GM23338 (cell line): ENCODE results near the gene NECTIN2. TPM values are rescaled to one million over a fixed set of nuclear protein-coding genes. Genes with fewer than 3 reads are reported as not detected.

Experiments
- ATAC-seq: fragments of 200-7000 bp; cut with Tn5 transposase; 3 replicates; pipeline ENCODE4 v1.9.1; 2020
- DNase-seq: peaks from one replicate; pipeline ENCODE4 v3.0.0-alpha.2; 2015; ENCODE audit warnings: low spot score
- H2AFZ ChIP-seq: fragments of 200-600 bp; sonication (generic); 2 replicates; pipeline ENCODE4 v1.8.0; 2016; ENCODE audit warnings: antibody characterized with exemption, mild to moderate bottlenecking, moderate library complexity
- H3F3A ChIP-seq: fragments of 200-600 bp; sonication (generic); replicated peaks from 2 replicates; pipeline ENCODE4 v1.8.0; 2017; ENCODE audit warnings: antibody characterized with exemption, mixed run types, low read depth
- H3K27ac ChIP-seq: fragments of 200-600 bp; sonication (generic); 2 replicates; pipeline ENCODE4 v1.6.1; 2016; ENCODE audit warnings: low read depth
- H3K27me3 ChIP-seq: fragments of 200-600 bp; sonication (generic); 2 replicates; pipeline ENCODE4 v1.8.0; 2016; ENCODE audit warnings: mild to moderate bottlenecking, mixed run types, moderate library complexity; ENCODE audit not compliant: insufficient read depth
- H3K36me3 ChIP-seq: fragments of 200-600 bp; sonication (generic); 2 replicates; pipeline ENCODE4 v1.8.0; 2016; ENCODE audit warnings: mild to moderate bottlenecking; ENCODE audit not compliant: insufficient read depth
- H3K4me1 ChIP-seq: fragments of 200-600 bp; sonication (generic); 2 replicates; pipeline ENCODE4 v1.8.0; 2016; ENCODE audit warnings: mild to moderate bottlenecking, moderate library complexity; ENCODE audit not compliant: insufficient read depth
- H3K4me2 ChIP-seq: fragments of 200-600 bp; sonication (generic); 2 replicates; pipeline ENCODE4 v1.7.1; 2017; ENCODE audit warnings: mixed run types
- H3K4me3 ChIP-seq: fragments of 200-600 bp; sonication (generic); 2 replicates; pipeline ENCODE4 v1.6.1; 2016; ENCODE audit warnings: mixed run types
- H3K79me2 ChIP-seq: fragments of 200-600 bp; sonication (generic); replicated peaks from 2 replicates; pipeline ENCODE4 v1.8.0; 2017; ENCODE audit warnings: mild to moderate bottlenecking; ENCODE audit not compliant: insufficient read depth
- H3K9me2 ChIP-seq: fragments of 200-600 bp; sonication (generic); 2 replicates; pipeline ENCODE4 v1.8.0; 2017; ENCODE audit not compliant: insufficient read depth
- H4K20me1 ChIP-seq: fragments of 200-600 bp; sonication (generic); replicated peaks from 2 replicates; pipeline ENCODE4 v1.8.0; 2017; ENCODE audit warnings: mild to moderate bottlenecking; ENCODE audit not compliant: insufficient read depth
- H3K27ac Mint-ChIP-seq: 2 replicates; pipeline ENCODE4 v1.8.0; 2020; ENCODE audit warnings: inconsistent platforms, mild to moderate bottlenecking, moderate library complexity, mixed read lengths
- H3K27me3 Mint-ChIP-seq: 3 replicates; pipeline ENCODE4 v1.8.0; 2022; ENCODE audit warnings: low read depth, mild to moderate bottlenecking, moderate library complexity, mixed read lengths, inconsistent platforms; ENCODE audit not compliant: insufficient read depth, poor library complexity
- H3K36me3 Mint-ChIP-seq: 3 replicates; pipeline ENCODE4 v1.8.0; 2021; ENCODE audit warnings: low read depth, mild to moderate bottlenecking, inconsistent platforms, moderate library complexity, mixed read lengths
- H3K4me1 Mint-ChIP-seq: 3 replicates; pipeline ENCODE4 v1.8.0; 2020; ENCODE audit warnings: mild to moderate bottlenecking, inconsistent platforms, mixed read lengths
- H3K4me3 Mint-ChIP-seq: 3 replicates; pipeline ENCODE4 v1.8.0; 2021; ENCODE audit warnings: moderate library complexity, mild to moderate bottlenecking, inconsistent platforms, mixed read lengths
- H3K9me3 Mint-ChIP-seq: 3 replicates; pipeline ENCODE4 v1.8.0; 2020; ENCODE audit warnings: moderate library complexity, mild to moderate bottlenecking, inconsistent platforms, mixed read lengths
- CREB1 ChIP-seq: fragments of 250-450 bp; sonication (Bioruptor Pico); IDR thresholded peaks from 2 replicates; pipeline ENCODE4 v1.5.0; 2020; ENCODE audit warnings: low read depth, mild to moderate bottlenecking, moderate library complexity
- CTCF ChIP-seq, 2 experiments: fragments of 200-600 bp in 1 of 2; sonication (generic) in 1 of 2; conservative IDR thresholded peaks; 2 replicates each; pipeline versions ENCODE4 v1.5.1 to v1.6.1; 2016 to 2017; ENCODE audit warnings: antibody characterized with exemption in 2 of 2, low read depth in 2 of 2, mild to moderate bottlenecking in 2 of 2, moderate library complexity in 1 of 2
- ETS1 ChIP-seq: IDR thresholded peaks from 2 replicates; pipeline ENCODE4 v1.6.1; 2016; ENCODE audit warnings: antibody characterized with exemption
- EZH2 ChIP-seq: fragments of 200-600 bp; sonication (generic); IDR thresholded peaks from one replicate; pipeline ENCODE4 v1.8.0; 2017; ENCODE audit warnings: antibody characterized with exemption, mild to moderate bottlenecking, low read depth; ENCODE audit not compliant: unreplicated experiment
- EZH2phosphoT487 ChIP-seq: fragments of 200-600 bp; sonication (generic); IDR thresholded peaks from one replicate; pipeline ENCODE4 v1.8.1; 2018; ENCODE audit warnings: antibody characterized with exemption; ENCODE audit not compliant: unreplicated experiment
- JUNB ChIP-seq: IDR thresholded peaks from one replicate; pipeline ENCODE4 v1.6.1; 2016; ENCODE audit warnings: antibody characterized with exemption; ENCODE audit not compliant: unreplicated experiment
- NANOG ChIP-seq: IDR thresholded peaks from 2 replicates; pipeline ENCODE4 v1.6.1; 2016; ENCODE audit warnings: antibody characterized with exemption, borderline replicate concordance
- POLR2AphosphoS5 ChIP-seq: IDR thresholded peaks from 2 replicates; pipeline ENCODE4 v1.6.1; 2016; ENCODE audit warnings: antibody characterized with exemption, low read depth
- STAT1 ChIP-seq: IDR thresholded peaks from one replicate; pipeline ENCODE4 v1.6.1; 2016; ENCODE audit warnings: antibody characterized with exemption; ENCODE audit not compliant: unreplicated experiment
- ZNF331 ChIP-seq: fragments of 250-450 bp; sonication (Bioruptor Pico); IDR thresholded peaks from 2 replicates; pipeline ENCODE4 v1.5.0; 2020; ENCODE audit warnings: low read depth, mild to moderate bottlenecking, moderate library complexity
- ZNF462 ChIP-seq: fragments of 250-450 bp; sonication (Bioruptor Pico); IDR thresholded peaks from 2 replicates; pipeline ENCODE4 v1.5.0; 2020; ENCODE audit warnings: mild to moderate bottlenecking, moderate library complexity
- polyA plus RNA-seq: library from polyadenylated mRNA; unstranded; fragments of >200 nt; fragmentation: Nextera tagmentation; extraction: Ambion mirVana; gene quantifications from 2 replicates; pipeline ENCODE4 v1.2.1, GENCODE V29; 2016
- total RNA-seq: library from RNA; depleted of rRNA; stranded (reverse); fragments of >200 nt; shearing (Covaris generic); gene quantifications from 2 replicates; pipeline ENCODE4 v1.2.3, GENCODE V29; 2014

NECTIN2 gene
- total and polyA plus RNA-seq, 2 experiments from 2014 or later = 109 to 230 TPM

GRCh38 chr19:44814517-44814916 is 31.6 kb upstream of the NECTIN2 start:
- Histone ChIP-seq H3K4me1 (peaks cover 12% of the 10 kb centered on the region), H3K27me3 (peaks cover 11% of the 10 kb centered on the region; the same call in 1 of the 2 replicates), H4K20me1 (peaks cover 17% of the 10 kb centered on the region), H3K4me3 (no peak overlapping the region), H3K36me3 (no peaks in the 10 kb centered on the region), H2AFZ (no peak overlapping the region), H3K79me2 (no peaks in the 10 kb centered on the region), H3K9me2 (no peaks in the 10 kb centered on the region), H3K4me2 (no peak overlapping the region), H3F3A (no peaks in the 10 kb centered on the region), H3K27ac (no peak overlapping the region)
- no peak for ATAC-seq
- no peak for DNase-seq
- TF ChIP-seq NANOG = no peak
- no peak for TF ChIP-seq CTCF (conservative IDR thresholded peaks at IDR 0.05; ENCODE audit: low read depth in 2 of 2)
- TF ChIP-seq ETS1 = no peak
- no peak for TF ChIP-seq POLR2AphosphoS5
- Mint-ChIP-seq H3K4me3 (no peak overlapping the region), H3K4me1 (peaks cover 22% of the 10 kb centered on the region), H3K9me3 (no peaks in the 10 kb centered on the region; the same call in 1 of the 3 replicates), H3K27me3 (peaks cover 17% of the 10 kb centered on the region), H3K36me3 (peaks cover 50% of the 10 kb centered on the region), H3K27ac (no peak overlapping the region)

- H3K27ac Mint-ChIP-seq = no peak overlapping the region
- Histone ChIP-seq H3K9me2 (no peaks in the 10 kb centered on the region), H3K4me1 (no peaks in the 10 kb centered on the region), H3K36me3 (no peaks in the 10 kb centered on the region), H3K4me2 (no peak overlapping the region), H3K27me3 (peaks cover 7% of the 10 kb centered on the region; the same call in 1 of the 2 replicates), H2AFZ (no peak overlapping the region), H3K4me3 (no peak overlapping the region), H3F3A (no peaks in the 10 kb centered on the region), H3K27ac (no peak overlapping the region), H4K20me1 (peaks cover 11% of the 10 kb centered on the region), H3K79me2 (no peaks in the 10 kb centered on the region)
- peaks cover 8% of the 10 kb centered on the region for H3K4me1 Mint-ChIP-seq
- peaks cover 55% of the 10 kb centered on the region for H3K36me3 Mint-ChIP-seq
- H3K4me3 Mint-ChIP-seq = no peak overlapping the region
- ATAC-seq (no peak), DNase-seq (no peak)
- peaks cover 12% of the 10 kb centered on the region for H3K27me3 Mint-ChIP-seq
- no peaks in the 10 kb centered on the region; the same call in 1 of the 3 replicates for H3K9me3 Mint-ChIP-seq
- TF ChIP-seq STAT1 = no peak
- no peak for TF ChIP-seq EZH2
- no peak for TF ChIP-seq EZH2phosphoT487
- no peak for TF ChIP-seq POLR2AphosphoS5
- TF ChIP-seq ZNF331 (CRISPR knock-in tag) = no peak
- TF ChIP-seq CTCF (conservative IDR thresholded peaks at IDR 0.05; ENCODE audit: low read depth in 2 of 2) = no peak
- TF ChIP-seq ZNF462 (CRISPR knock-in tag) = no peak
- TF ChIP-seq CREB1 (CRISPR knock-in tag) = no peak
- TF ChIP-seq JUNB = no peak
These were observed 29.8 kb upstream of the NECTIN2 start for GRCh38 chr19:44816301-44816700.
